HepG2 (cell line): ENCODE results near the gene ALG14. TPM values are rescaled to one million over a fixed set of nuclear protein-coding genes. Genes with fewer than 3 reads are reported as not detected.
A peak's percentile ranks its signal among the peaks of the same experiment; 100 is the strongest.

Experiments
- ARID4A ChIP-seq: sonication (generic); formaldehyde crosslinking; IDR thresholded peaks from 2 replicates; pipeline ENCODE4 v1.5.0; 2020; ENCODE audit warnings: mild to moderate bottlenecking, missing genetic modification reagents, borderline replicate concordance
- BCL3 ChIP-seq: sonication (generic); formaldehyde crosslinking; IDR thresholded peaks from 2 replicates; pipeline ENCODE4 v1.5.1; 2020; ENCODE audit warnings: mild to moderate bottlenecking, missing genetic modification reagents, moderate library complexity
- KIAA2018 ChIP-seq: sonication (generic); formaldehyde crosslinking; IDR thresholded peaks from 2 replicates; pipeline ENCODE4 v1.5.0; 2020; ENCODE audit warnings: mild to moderate bottlenecking, missing genetic modification reagents, borderline replicate concordance
- TBX2 ChIP-seq: sonication (generic); formaldehyde crosslinking; IDR thresholded peaks from 2 replicates; pipeline ENCODE4 v1.5.0; 2020; ENCODE audit warnings: missing genetic modification reagents, mild to moderate bottlenecking, borderline replicate concordance
- ZC3H13 ChIP-seq: sonication (generic); formaldehyde crosslinking; IDR thresholded peaks from 2 replicates; pipeline ENCODE4 v1.8.1; 2023; ENCODE audit warnings: mild to moderate bottlenecking, missing genetic modification reagents, moderate library complexity
- polyA plus RNA-seq, 8 experiments: library from polyadenylated mRNA; depleted of rRNA in 3 of 8; stranded (reverse) in 7 of 8; unstranded in 1 of 8; fragments of >200 nt; fragmentation: Illumina TruSeq in 4 of 8; extraction: Trizol in 4 of 8; gene quantifications; 2 replicates each; pipeline versions ENCODE4 v1.2.1 to v1.2.3, GENCODE V29; 2011 to 2016; ENCODE audit warnings: low read depth in 4 of 8, missing spikeins in 1 of 8, mixed read lengths in 1 of 8; ENCODE audit not compliant: insufficient read depth in 1 of 8
- total RNA-seq, 5 experiments: library from RNA; depleted of rRNA; stranded (reverse); fragments of >200 nt; fragmentation: Illumina TruSeq; extraction: Trizol; gene quantifications; 2 replicates each; pipeline ENCODE4 v1.2.3, GENCODE V29; 2016; ENCODE audit warnings: low read depth in 1 of 5

ALG14 gene
- total and polyA plus RNA-seq, 2 of the 13 experiments (the other 11 are each of a cell fraction or from before 2014, with no cell fraction given) = 4.5 to 12.7 TPM

- no peak for TF ChIP-seq KIAA2018 (CRISPR knock-in tag)
- 0 out of 2 replicates have a peak, but pooled peaks have one; percentile 26 for TF ChIP-seq ARID4A (CRISPR knock-in tag)
- TF ChIP-seq ZC3H13 (CRISPR knock-in tag) = 0 out of 2 replicates have a peak, but pooled peaks have one; percentile 40
- peak; percentile 31; the same call in 1 of the 2 replicates for TF ChIP-seq TBX2 (CRISPR knock-in tag)
- 0 out of 2 replicates have a peak, but pooled peaks have one; percentile 25 for TF ChIP-seq BCL3
Observed at GRCh38 chr1:94928293-94928939, 144.3 kb downstream of the ALG14 start (continued).
